ENCODE data around the gene NECTIN1. TPM values are rescaled to one million over a fixed set of nuclear protein-coding genes. Genes with fewer than 3 reads are reported as not detected.

Gene NECTIN1
- total and polyA plus RNA-seq, 2 of the 4 experiments (the other 2 are of a cell fraction): 2.3 to 4.2 TPM

- Histone ChIP-seq H3K4me2 (ENCODE audit: low read depth, low read length) (no peak overlapping the region), H3K9me3 (ENCODE audit: control insufficient read depth, insufficient read depth, low read length) (no peaks in the 10 kb centered on the region), H4K91ac (ENCODE audit: insufficient read depth, low read depth, low read length) (no peak overlapping the region), H3K56ac (ENCODE audit: extremely low read depth, insufficient read depth, low read length) (no peak overlapping the region), H3K23ac (ENCODE audit: low read depth, low read length) (no peak overlapping the region), H2BK15ac (ENCODE audit: low read depth, low read length) (no peak overlapping the region), H3K27ac (ENCODE audit: insufficient read depth, low read length) (no peak overlapping the region), H3K79me1 (ENCODE audit: low read depth in 1 of 2, low read length in 2 of 2) (no peaks in the 10 kb centered on the region), H3K4me1 (ENCODE audit: control insufficient read depth, insufficient read depth, low read length) (no peaks in the 10 kb centered on the region), H3K4me3 (ENCODE audit: insufficient read depth, low read depth, low read length) (no peak overlapping the region), H4K8ac (ENCODE audit: low read depth in 2 of 2, low read length in 2 of 2) (no peak overlapping the region), H2AK5ac (ENCODE audit: low read depth, low read length) (no peak overlapping the region), H3K9ac (ENCODE audit: low read depth, low read length) (no peak overlapping the region), H3K27me3 (ENCODE audit: control insufficient read depth, insufficient read depth, low read length) (peaks cover 19% of the 10 kb centered on the region; the same call in 1 of the 2 replicates), H3K9me1 (ENCODE audit: insufficient read depth, low read length) (no peaks in the 10 kb centered on the region), H4K5ac (ENCODE audit: low read depth, low read length) (no peak overlapping the region), H3K36me3 (ENCODE audit: control insufficient read depth, insufficient read depth, low read length) (no peaks in the 10 kb centered on the region), H2BK20ac (ENCODE audit: low read depth, low read length) (no peak overlapping the region), H2BK120ac (ENCODE audit: low read depth, low read length) (no peak overlapping the region), H3K4ac (ENCODE audit: low read depth, low read length) (no peak overlapping the region), H4K20me1 (ENCODE audit: insufficient read depth, low read length) (no peaks in the 10 kb centered on the region), H2AFZ (replicated peaks; ENCODE audit: low read length, poor library complexity) (no peak overlapping the region), H2BK5ac (ENCODE audit: low read depth, low read length, poor library complexity, severe bottlenecking) (no peak overlapping the region), H3K18ac (ENCODE audit: low read depth, low read length) (no peak overlapping the region), H3K14ac (replicated peaks; ENCODE audit: low read depth, low read length) (no peak overlapping the region), H2AK9ac (replicated peaks; ENCODE audit: low read depth, low read length, poor library complexity) (no peak overlapping the region)
- dilution Hi-C loops (cut with HindIII; ENCODE audit: low sequenced_read_pairs, unreplicated experiment) (no loop called here), intact Hi-C loops (cut with micrococcal nuclease) (no loop called here), in situ Hi-C loops (cut with MboI; ENCODE audit: low sequenced_read_pairs) (no loop called here)
- ATAC-seq (ENCODE audit: low read depth) (no peak), DNase-seq (no peak)
- ChIA-PET CTCF (no interaction called here), POLR2A (ENCODE audit: unreplicated experiment) (no interaction called here)
- TF ChIP-seq MAFK (IDR thresholded peaks at IDR 0.05; ENCODE audit: low read depth, low read length) (no peak), RAD21 (IDR thresholded peaks at IDR 0.05; ENCODE audit: low read length) (no peak), ELK1 (IDR thresholded peaks at IDR 0.05; ENCODE audit: borderline replicate concordance, low read depth, low read length) (no peak), CHD1 (IDR thresholded peaks at IDR 0.05; ENCODE audit: low read depth, low read length) (no peak), SMC3 (IDR thresholded peaks at IDR 0.05; ENCODE audit: low read depth, low read length) (no peak), BHLHE40 (IDR thresholded peaks at IDR 0.05; ENCODE audit: low read depth, low read length) (no peak), POLR2A (IDR thresholded peaks at IDR 0.05; ENCODE audit: low read depth, low read length) (no peak)
- BruUV-seq (replicated peaks): no TSS peak
- WGBS, 2 experiments (ENCODE audit: extremely low coverage in 2 of 2, insufficient read length in 1 of 2): no CpG with 5 or more reads among the region's 4 CpGs
Observed at GRCh38 chr11:119776031-119776636, 47.1 kb upstream of the NECTIN1 start.

Measured in IMR-90 (cell line).